Right atrium auricular region (tissue), 2 donors: ENCODE results near the gene SLC41A3. TPM values are rescaled to one million over a fixed set of nuclear protein-coding genes. Genes with fewer than 3 reads are reported as not detected.

Experiments
- DNase-seq: peaks from one replicate; pipeline ENCODE4 v3.0.0-alpha.2; 2019; ENCODE audit warnings: low spot score
- H3K27ac ChIP-seq, 2 donors: fragments of 200-600 bp; sonication (generic); 1 replicate in 1 of 2; 2 replicates in 1 of 2; pipeline ENCODE4 v1.5.1; 2016 to 2019
- H3K27me3 ChIP-seq, 2 donors: fragments of 200-600 bp; sonication (generic); one replicate each; pipeline versions ENCODE4 v1.5.1 to v1.6.0; 2017 to 2019
- H3K36me3 ChIP-seq: fragments of 200-600 bp; sonication (generic); one replicate; pipeline ENCODE4 v1.5.1; 2016
- H3K4me1 ChIP-seq, 2 donors: fragments of 200-600 bp; sonication (generic); one replicate each; pipeline versions ENCODE4 v1.5.1 to v1.6.0; 2017 to 2019
- H3K4me3 ChIP-seq, 2 donors: fragments of 200-600 bp; sonication (generic); 1 replicate in 1 of 2; 2 replicates in 1 of 2; pipeline ENCODE4 v1.5.1; 2017 to 2019; ENCODE audit warnings: mild to moderate bottlenecking in 1 of 2, moderate library complexity in 1 of 2
- H3K9me3 ChIP-seq, 2 donors: fragments of 200-600 bp; sonication (generic); one replicate each; pipeline ENCODE4 v1.5.1; 2019
- total RNA-seq, 2 donors: library from RNA; depleted of rRNA; stranded (reverse); fragments of >200 nt; gene quantifications; one replicate each; pipeline ENCODE4 v1.1.0, GENCODE V29; 2016
- TF ChIP-seq, protein P1 (sequence below), 2 donors: fragments of 200-600 bp; sonication (generic); IDR thresholded peaks; one replicate each; pipeline ENCODE4 v1.5.1; 2019; ENCODE audit warnings: antibody characterized with exemption in 2 of 2

The SLC41A3 gene
- total RNA-seq, 2 donors from 2014 or later: 34.1 to 39.6 TPM

DNA sequence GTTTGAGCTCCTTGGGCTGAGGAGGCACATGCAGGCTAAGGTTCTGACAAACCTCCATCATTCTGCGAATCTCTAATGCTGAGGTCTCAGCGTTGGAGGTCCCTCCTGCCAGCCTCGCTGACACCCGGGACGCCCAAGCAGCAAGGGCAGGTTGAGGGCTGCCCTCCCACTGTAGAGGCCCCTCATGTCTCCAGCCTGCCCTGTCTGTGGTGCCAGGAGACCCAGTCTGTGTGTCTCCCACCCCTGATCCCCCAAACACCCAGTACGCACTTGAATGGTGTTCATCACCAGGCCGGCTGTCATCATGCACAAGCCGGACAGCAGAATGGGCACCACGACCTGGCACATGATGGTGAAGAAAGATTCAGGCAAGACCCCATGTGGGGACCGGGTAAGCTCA is 27.8 kb downstream of the SLC41A3 start:
- Histone ChIP-seq H3K27me3 (no peaks in the 10 kb centered on the region), H3K36me3 (no peaks in the 10 kb centered on the region), H3K4me1 (peaks cover 0 to 33% of the 10 kb centered on the region in 2 donors), H3K9me3 (no peaks in the 10 kb centered on the region), H3K4me3 (no peak overlapping the region), H3K27ac (peak overlapping the region in 1 of 2 donors; percentile 52)
- DNase-seq: no peak
- TF ChIP-seq, protein P1, sequence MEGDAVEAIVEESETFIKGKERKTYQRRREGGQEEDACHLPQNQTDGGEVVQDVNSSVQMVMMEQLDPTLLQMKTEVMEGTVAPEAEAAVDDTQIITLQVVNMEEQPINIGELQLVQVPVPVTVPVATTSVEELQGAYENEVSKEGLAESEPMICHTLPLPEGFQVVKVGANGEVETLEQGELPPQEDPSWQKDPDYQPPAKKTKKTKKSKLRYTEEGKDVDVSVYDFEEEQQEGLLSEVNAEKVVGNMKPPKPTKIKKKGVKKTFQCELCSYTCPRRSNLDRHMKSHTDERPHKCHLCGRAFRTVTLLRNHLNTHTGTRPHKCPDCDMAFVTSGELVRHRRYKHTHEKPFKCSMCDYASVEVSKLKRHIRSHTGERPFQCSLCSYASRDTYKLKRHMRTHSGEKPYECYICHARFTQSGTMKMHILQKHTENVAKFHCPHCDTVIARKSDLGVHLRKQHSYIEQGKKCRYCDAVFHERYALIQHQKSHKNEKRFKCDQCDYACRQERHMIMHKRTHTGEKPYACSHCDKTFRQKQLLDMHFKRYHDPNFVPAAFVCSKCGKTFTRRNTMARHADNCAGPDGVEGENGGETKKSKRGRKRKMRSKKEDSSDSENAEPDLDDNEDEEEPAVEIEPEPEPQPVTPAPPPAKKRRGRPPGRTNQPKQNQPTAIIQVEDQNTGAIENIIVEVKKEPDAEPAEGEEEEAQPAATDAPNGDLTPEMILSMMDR (IDR thresholded peaks at IDR 0.05): no peak

DNA sequence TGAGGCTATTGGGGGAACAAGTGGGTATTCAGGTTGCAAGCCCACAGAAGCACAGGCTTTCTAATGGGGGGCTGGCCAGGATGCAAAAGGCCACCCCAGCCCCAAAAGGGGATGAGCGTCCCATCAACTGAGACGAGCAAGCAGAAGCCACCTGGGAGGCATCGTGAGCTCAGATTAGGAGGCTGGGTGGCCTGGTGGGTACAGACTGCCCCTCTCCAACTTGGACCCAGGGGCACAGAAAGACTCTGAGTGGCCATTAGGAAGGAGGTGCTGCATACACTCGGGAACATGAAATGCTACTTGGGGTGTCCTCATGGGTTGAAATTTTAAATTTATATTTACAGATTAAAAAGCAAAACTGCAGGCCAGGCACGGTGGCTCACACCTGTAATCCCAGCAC is 29.1 kb downstream of the SLC41A3 start:
- Histone ChIP-seq H3K27ac (no peak overlapping the region), H3K27me3 (no peaks in the 10 kb centered on the region), H3K4me3 (no peak overlapping the region), H3K36me3 (no peaks in the 10 kb centered on the region), H3K4me1 (peaks cover 0 to 29% of the 10 kb centered on the region in 2 donors), H3K9me3 (no peaks in the 10 kb centered on the region)
- TF ChIP-seq, protein P1 (IDR thresholded peaks at IDR 0.05): no peak
- peak; percentile 4 for DNase-seq

DNA sequence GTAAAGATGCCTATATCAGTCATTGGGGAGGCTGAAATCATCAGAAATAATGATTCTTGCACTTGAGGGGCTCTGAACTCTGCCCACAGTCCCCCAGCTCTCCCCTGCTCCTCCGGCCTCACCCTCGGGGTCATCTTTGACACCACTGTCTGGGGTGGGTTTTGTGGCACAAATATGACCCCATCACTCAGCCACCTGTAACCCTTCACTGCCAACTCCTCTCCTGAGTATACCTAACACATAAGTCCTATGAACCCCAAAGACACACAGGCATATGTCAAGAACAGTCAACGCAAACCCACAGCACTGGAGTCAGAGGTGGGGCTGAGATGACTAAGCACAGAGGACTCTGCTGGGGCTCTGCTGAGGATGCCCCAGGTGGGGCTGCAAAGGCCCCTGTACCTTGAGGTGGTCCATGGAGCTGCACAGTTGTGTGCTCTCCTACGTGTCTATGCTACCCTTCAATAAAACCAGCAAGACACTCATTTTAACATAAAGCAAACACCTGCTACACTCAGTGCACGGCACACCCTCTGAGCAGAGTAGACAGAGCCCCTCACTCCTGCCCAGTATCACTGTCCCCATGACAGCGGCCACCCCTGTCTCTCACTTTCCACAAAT is 29.9 kb downstream of the SLC41A3 start:
- H3K4me1 ChIP-seq: peaks cover 0 to 29% of the 10 kb centered on the region in 2 donors
- no peak overlapping the region for H3K4me3 ChIP-seq
- H3K9me3 ChIP-seq: no peaks in the 10 kb centered on the region
- DNase-seq: peak; percentile 23
- no peak overlapping the region for H3K27ac ChIP-seq
- H3K27me3 ChIP-seq: no peaks in the 10 kb centered on the region
- H3K36me3 ChIP-seq: no peaks in the 10 kb centered on the region
- TF ChIP-seq, protein P1 (IDR thresholded peaks at IDR 0.05): no peak

DNA sequence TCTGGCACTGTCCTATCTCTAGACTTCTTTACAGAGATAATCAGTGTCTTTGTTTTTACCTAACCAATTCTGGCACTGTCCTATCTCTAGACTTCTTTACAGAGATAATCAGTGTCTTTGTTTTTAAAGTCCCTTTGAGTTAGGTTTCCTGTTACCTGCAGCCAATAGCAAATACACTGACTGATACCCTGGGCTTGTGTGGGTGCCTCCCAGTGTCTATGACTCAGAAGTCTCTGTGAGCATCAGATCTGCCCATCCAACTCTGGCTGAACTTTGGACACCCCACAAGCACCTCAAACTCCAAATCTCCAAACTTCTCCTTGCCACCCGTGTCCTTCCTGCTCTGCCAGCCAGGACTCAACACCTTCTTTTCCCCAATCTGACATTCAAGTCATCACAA is 30.4 kb downstream of the SLC41A3 start:
- H3K36me3 ChIP-seq: no peaks in the 10 kb centered on the region
- no peaks in the 10 kb centered on the region for H3K9me3 ChIP-seq
- H3K4me1 ChIP-seq: peaks cover 0 to 24% of the 10 kb centered on the region in 2 donors
- H3K27ac ChIP-seq: no peak overlapping the region
- no peak overlapping the region for H3K4me3 ChIP-seq
- no peaks in the 10 kb centered on the region for H3K27me3 ChIP-seq
- TF ChIP-seq, protein P1 (IDR thresholded peaks at IDR 0.05): no peak
- peak; percentile 44 for DNase-seq

DNA sequence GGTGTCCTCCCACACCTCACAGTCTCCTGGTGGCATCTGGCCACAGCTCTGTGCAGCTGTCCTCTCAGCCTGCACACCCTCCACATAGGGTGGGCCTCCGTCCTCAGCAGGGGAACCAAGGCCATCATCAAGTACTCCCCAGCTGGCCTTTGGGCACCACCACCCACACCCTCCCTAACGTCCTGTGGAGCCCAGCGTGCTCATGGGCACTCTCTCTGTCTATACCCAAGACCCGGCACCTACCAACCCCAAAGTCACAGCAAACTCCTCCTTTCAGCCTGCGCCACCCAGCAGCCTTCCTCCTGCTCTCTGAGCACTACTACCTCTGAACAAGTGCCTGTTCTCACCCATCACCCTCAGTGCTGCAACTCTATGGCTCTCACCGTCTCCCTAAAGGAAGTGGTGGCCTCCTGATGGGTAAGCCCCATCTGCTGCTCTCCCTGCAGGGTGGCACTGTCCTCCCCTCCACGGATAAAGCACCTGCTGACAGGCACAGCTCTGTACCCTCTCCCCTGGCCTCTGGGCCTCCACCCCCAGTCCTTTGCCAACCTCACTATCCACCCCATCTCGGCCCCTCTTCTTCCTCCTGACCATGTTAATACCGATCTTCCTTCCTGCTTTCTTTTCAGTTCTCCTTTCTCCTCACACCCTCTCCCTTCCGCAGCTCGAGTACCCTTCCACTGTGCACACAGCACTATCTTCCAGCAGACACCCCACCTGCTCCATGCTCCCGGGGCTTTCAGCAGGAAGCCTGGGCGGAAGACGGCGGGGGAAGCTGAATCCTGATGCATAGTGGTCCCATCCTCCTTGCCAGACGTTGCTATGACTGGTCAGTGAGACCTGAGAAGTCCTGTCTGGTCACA is 31.5 kb downstream of the SLC41A3 start:
- peak; percentile 54 for DNase-seq
- Histone ChIP-seq H3K36me3 (no peaks in the 10 kb centered on the region), H3K4me3 (no peak overlapping the region), H3K4me1 (peaks cover 0 to 14% of the 10 kb centered on the region in 2 donors), H3K9me3 (no peaks in the 10 kb centered on the region), H3K27me3 (no peaks in the 10 kb centered on the region), H3K27ac (no peak overlapping the region)
- TF ChIP-seq, protein P1 (IDR thresholded peaks at IDR 0.05): no peak
